ENCODE results near the gene PITPNM3. TPM values are rescaled to one million over a fixed set of nuclear protein-coding genes. Genes with fewer than 3 reads are reported as not detected.

Gene PITPNM3
- total and polyA plus RNA-seq, 4 donors: 2.0 to 12.6 (median 5.4) TPM

DNA sequence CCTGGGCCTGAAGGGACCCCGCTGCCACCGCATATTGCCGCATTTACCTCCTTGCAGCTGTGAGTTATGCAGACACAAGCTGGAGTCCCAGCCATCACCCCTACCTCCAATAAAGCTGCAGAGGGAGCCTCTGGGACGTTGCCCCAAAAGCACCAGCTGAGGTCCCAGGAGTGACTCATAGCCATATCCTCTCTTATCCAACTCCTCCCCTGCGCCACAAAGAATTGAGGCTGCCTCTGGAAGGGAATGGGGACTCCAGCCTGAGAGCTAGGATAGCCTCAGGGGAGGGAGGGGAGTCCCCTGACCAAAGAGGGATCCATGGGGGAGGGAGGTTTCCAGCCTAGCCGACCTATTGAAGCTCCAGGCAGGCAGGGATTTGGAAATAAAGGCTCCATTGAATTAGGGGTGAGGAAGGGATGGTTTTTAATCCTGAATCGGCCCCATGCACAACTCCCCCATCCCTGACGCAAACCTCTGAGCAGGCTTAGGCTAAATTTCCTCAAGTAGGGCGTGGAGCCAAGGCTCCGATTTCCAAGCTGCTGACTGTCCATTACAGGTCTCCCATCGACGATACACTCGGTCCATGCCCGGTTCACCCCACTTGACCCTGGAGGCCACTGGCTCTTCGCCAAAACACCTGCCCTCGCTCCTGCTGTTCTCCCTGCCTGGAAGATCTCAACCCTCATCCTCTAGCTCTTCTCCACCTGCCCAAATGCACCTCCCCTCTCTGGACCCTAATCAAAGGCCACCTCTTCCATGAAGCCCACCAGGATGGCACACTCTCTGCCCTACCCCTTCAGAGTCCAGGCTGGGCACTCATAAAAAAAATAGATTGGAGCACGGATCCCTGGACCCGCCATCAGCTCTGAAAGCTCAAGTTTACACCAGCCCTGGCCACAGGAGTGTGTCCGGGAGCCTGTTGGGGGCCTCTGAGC, 84.6 kb downstream of the PITPNM3 start:
- ATAC-seq (ENCODE audit: insufficient read depth, low FRiP score) (no peak), DNase-seq (no peak)
- no peak overlapping the region for H3K4me3 ChIP-seq
- 83 to 85% methylated on average over 19 of the region's 19 CpGs for WGBS, 2 donors
- H3K4me1 ChIP-seq (ENCODE audit: control insufficient read depth in 5 of 5, insufficient read depth in 5 of 5, low read length in 5 of 5): no peaks in the 10 kb centered on the region
- TF ChIP-seq, protein P1, sequence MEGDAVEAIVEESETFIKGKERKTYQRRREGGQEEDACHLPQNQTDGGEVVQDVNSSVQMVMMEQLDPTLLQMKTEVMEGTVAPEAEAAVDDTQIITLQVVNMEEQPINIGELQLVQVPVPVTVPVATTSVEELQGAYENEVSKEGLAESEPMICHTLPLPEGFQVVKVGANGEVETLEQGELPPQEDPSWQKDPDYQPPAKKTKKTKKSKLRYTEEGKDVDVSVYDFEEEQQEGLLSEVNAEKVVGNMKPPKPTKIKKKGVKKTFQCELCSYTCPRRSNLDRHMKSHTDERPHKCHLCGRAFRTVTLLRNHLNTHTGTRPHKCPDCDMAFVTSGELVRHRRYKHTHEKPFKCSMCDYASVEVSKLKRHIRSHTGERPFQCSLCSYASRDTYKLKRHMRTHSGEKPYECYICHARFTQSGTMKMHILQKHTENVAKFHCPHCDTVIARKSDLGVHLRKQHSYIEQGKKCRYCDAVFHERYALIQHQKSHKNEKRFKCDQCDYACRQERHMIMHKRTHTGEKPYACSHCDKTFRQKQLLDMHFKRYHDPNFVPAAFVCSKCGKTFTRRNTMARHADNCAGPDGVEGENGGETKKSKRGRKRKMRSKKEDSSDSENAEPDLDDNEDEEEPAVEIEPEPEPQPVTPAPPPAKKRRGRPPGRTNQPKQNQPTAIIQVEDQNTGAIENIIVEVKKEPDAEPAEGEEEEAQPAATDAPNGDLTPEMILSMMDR (IDR thresholded peaks at IDR 0.05; ENCODE audit: control extremely low read depth, extremely low read depth): no peak
- H3K27ac ChIP-seq (ENCODE audit: low read depth in 1 of 2, low read length in 1 of 2): no peak overlapping the region
- H3K9ac ChIP-seq (ENCODE audit: insufficient read depth in 1 of 2, low read length in 2 of 2): no peak overlapping the region
- no peaks in the 10 kb centered on the region for H3K27me3 ChIP-seq (ENCODE audit: control insufficient read depth in 3 of 3, insufficient read depth in 3 of 3, low read length in 2 of 3)
- peaks cover 0 to 7% (median 0%) of the 10 kb centered on the region in 4 donors for H3K36me3 ChIP-seq (ENCODE audit: control insufficient read depth in 4 of 4, insufficient read depth in 4 of 4, low read length in 4 of 4)
- no peaks in the 10 kb centered on the region for H3K9me3 ChIP-seq (ENCODE audit: control insufficient read depth in 4 of 4, insufficient read depth in 3 of 4, low read length in 3 of 4)

DNA sequence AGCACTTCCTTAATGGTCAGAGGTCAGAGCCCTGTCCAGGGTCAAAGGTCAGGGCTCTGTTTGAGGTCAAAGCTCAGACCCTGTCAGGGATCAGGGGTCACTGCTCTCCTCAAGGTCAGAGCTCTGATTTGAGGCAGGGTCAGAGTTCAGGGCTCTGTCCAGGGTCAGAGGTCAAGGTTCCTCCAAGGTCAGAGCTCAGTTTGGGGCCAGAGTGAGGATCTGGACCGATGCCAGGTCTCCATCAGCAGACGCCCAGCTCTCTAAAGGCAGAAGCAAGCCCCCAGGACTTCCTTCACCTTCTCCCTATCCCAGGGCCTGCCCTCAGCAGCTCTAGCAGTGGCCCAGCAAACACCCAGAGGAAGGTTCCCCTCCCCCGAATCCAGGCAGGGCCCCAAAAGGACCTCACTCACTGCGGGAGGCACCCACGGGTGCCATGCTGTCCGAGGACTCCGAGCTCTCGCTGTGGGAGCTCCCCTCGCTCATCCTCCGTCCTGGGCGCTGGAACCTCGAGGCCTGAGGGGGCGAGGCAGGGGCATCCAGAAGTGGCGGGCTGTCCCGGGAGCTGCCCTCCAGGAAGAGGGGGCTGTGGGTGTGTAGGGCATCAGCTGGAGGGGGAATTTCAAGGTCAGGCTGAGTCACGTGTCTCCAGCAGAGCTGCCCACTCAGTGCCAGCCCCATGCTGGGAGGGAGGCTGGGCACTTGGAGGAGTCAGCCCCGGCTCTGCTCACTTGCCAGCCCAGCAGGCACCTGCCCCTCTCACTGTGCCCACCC, 85.4 kb downstream of the PITPNM3 start:
- WGBS, 2 donors: 93 to 94% methylated on average over 17 of the region's 17 CpGs
- no peak overlapping the region for H3K27ac ChIP-seq (ENCODE audit: low read depth in 1 of 2, low read length in 1 of 2)
- TF ChIP-seq, protein P1 (IDR thresholded peaks at IDR 0.05; ENCODE audit: control extremely low read depth, extremely low read depth): no peak
- no peak overlapping the region for H3K4me3 ChIP-seq
- DNase-seq: no peak
- H3K9ac ChIP-seq (ENCODE audit: insufficient read depth in 1 of 2, low read length in 2 of 2): no peak overlapping the region
- no peaks in the 10 kb centered on the region for H3K9me3 ChIP-seq (ENCODE audit: control insufficient read depth in 4 of 4, insufficient read depth in 3 of 4, low read length in 3 of 4)
- H3K36me3 ChIP-seq (ENCODE audit: control insufficient read depth in 4 of 4, insufficient read depth in 4 of 4, low read length in 4 of 4): peaks cover 0 to 7% (median 0%) of the 10 kb centered on the region in 4 donors
- no peaks in the 10 kb centered on the region for H3K4me1 ChIP-seq (ENCODE audit: control insufficient read depth in 5 of 5, insufficient read depth in 5 of 5, low read length in 5 of 5)
- ATAC-seq (ENCODE audit: insufficient read depth, low FRiP score): no peak
- H3K27me3 ChIP-seq (ENCODE audit: control insufficient read depth in 3 of 3, insufficient read depth in 3 of 3, low read length in 2 of 3): no peaks in the 10 kb centered on the region

DNA sequence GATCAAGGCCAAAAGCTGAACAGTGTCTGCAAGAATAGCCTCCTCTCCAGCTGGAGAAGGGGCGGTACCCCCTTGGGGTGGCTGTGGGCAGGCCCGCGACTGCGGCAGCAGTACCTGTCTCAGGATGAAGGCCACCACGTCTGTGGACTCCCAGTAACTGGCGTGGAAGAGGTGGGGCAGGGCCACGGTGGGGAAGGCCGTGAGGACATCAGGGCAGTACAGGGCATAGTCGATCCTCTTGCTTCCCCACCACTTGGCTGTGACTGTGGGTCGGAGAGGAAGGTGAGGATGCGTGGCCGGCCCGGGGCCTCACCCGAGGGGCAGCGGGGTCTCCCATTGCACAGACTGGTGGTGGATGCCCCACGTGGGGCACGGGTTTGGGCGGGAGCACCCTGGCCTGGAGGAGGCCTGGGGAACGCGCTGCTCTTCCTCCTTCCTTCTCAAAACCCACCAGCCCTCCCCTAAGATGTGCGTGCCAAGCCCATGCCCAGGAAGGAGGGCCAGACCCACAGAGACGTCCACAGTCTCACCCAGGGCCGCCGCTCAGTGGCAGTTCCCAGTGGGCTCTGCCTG, 86.1 kb downstream of the PITPNM3 start:
- no peak for ATAC-seq (ENCODE audit: insufficient read depth, low FRiP score)
- no peaks in the 10 kb centered on the region for H3K4me1 ChIP-seq (ENCODE audit: control insufficient read depth in 5 of 5, insufficient read depth in 5 of 5, low read length in 5 of 5)
- H3K27me3 ChIP-seq (ENCODE audit: control insufficient read depth in 3 of 3, insufficient read depth in 3 of 3, low read length in 2 of 3): no peaks in the 10 kb centered on the region
- TF ChIP-seq, protein P1 (IDR thresholded peaks at IDR 0.05; ENCODE audit: control extremely low read depth, extremely low read depth): no peak
- no peak overlapping the region for H3K27ac ChIP-seq (ENCODE audit: low read depth in 1 of 2, low read length in 1 of 2)
- no peak for DNase-seq
- H3K36me3 ChIP-seq (ENCODE audit: control insufficient read depth in 4 of 4, insufficient read depth in 4 of 4, low read length in 4 of 4): peaks cover 0 to 7% (median 0%) of the 10 kb centered on the region in 4 donors
- no peaks in the 10 kb centered on the region for H3K9me3 ChIP-seq (ENCODE audit: control insufficient read depth in 4 of 4, insufficient read depth in 3 of 4, low read length in 3 of 4)
- H3K4me3 ChIP-seq: no peak overlapping the region
- H3K9ac ChIP-seq (ENCODE audit: insufficient read depth in 1 of 2, low read length in 2 of 2): no peak overlapping the region
- 90 to 94% methylated on average over 23 to 24 of the region's 24 CpGs for WGBS, 2 donors
